Tibial artery (tissue), 4 donors: Measurements from ENCODE around the gene SORCS1.

Experiments
- DNase-seq, 2 donors: peaks; one replicate each; pipeline ENCODE4 v3.0.0-alpha.2; 2019
- H3K27ac ChIP-seq, 2 donors: fragments of 200-600 bp; sonication (generic) in 1 of 2; 1 replicate in 1 of 2; 2 replicates in 1 of 2; pipeline ENCODE4 v1.5.1; 2018 to 2019; ENCODE audit warnings: mild to moderate bottlenecking in 1 of 2
- H3K27me3 ChIP-seq, 2 donors: fragments of 200-600 bp; sonication (generic) in 1 of 2; one replicate each; pipeline versions ENCODE4 v1.5.1 to v1.6.0; 2016 to 2019
- H3K36me3 ChIP-seq, 3 donors: fragments of 200-600 bp; sonication (generic) in 2 of 3; one replicate each; pipeline ENCODE4 v1.5.1; 2016 to 2019; ENCODE audit warnings: mild to moderate bottlenecking in 2 of 3
- H3K4me1 ChIP-seq, 4 donors: fragments of 200-600 bp; sonication (generic) in 2 of 4; 1 replicate in 3 of 4; 2 replicates in 1 of 4; pipeline ENCODE4 v1.5.1; 2016 to 2019
- H3K4me3 ChIP-seq, 2 donors: fragments of 200-600 bp; sonication (generic) in 1 of 2; 1 replicate in 1 of 2; 2 replicates in 1 of 2; pipeline ENCODE4 v1.5.1; 2018 to 2019; ENCODE audit warnings: mild to moderate bottlenecking in 2 of 2
- H3K9me3 ChIP-seq, 3 donors: fragments of 200-600 bp; sonication (generic) in 1 of 3; one replicate each; pipeline ENCODE4 v1.5.1; 2016 to 2019
- CTCF ChIP-seq, 2 experiments: fragments of 200-600 bp in 1 of 2; fragments of 450-650 bp in 1 of 2; IDR thresholded peaks; one replicate each; pipeline ENCODE4 v1.5.1; 2017 to 2019; ENCODE audit warnings: antibody characterized with exemption in 2 of 2, mild to moderate bottlenecking in 1 of 2, moderate library complexity in 1 of 2
- intact Hi-C: fragments of 100-400 bp; cut with DNase I; formaldehyde crosslinking; loops from one replicate; pipeline ENCODE4 v1.15.0; 2023; ENCODE audit warnings: low total_unique reads

SORCS1 gene

GRCh38 chr10:106775127-106775526, 389.4 kb downstream of the SORCS1 start:
- no peak for DNase-seq
- H3K9me3 ChIP-seq: no peaks in the 10 kb centered on the region
- TF ChIP-seq CTCF (IDR thresholded peaks at IDR 0.05): no peak

GRCh38 chr10:106772957-106773356, 391.5 kb downstream of the SORCS1 start:
- no peak overlapping the region for H3K27ac ChIP-seq
- TF ChIP-seq CTCF (IDR thresholded peaks at IDR 0.05): no peak
- intact Hi-C loops: no loop called here

More at GRCh38 chr10:106775127-106775526, 389.4 kb downstream of the SORCS1 start:
- intact Hi-C loops: no loop called here
- Histone ChIP-seq H3K27me3 (no peaks in the 10 kb centered on the region), H3K27ac (no peak overlapping the region), H3K4me3 (no peak overlapping the region), H3K36me3 (no peaks in the 10 kb centered on the region), H3K4me1 (no peaks in the 10 kb centered on the region)

GRCh38 chr10:106771154-106771553, 393.4 kb downstream of the SORCS1 start:
- Histone ChIP-seq H3K27me3 (no peaks in the 10 kb centered on the region), H3K36me3 (no peaks in the 10 kb centered on the region), H3K4me1 (no peaks in the 10 kb centered on the region), H3K9me3 (no peaks in the 10 kb centered on the region), H3K4me3 (no peak overlapping the region), H3K27ac (no peak overlapping the region)
- TF ChIP-seq CTCF (IDR thresholded peaks at IDR 0.05): no peak
- intact Hi-C loops: no loop called here
- DNase-seq: no peak

More at GRCh38 chr10:106772957-106773356, 391.5 kb downstream of the SORCS1 start:
- H3K4me1 ChIP-seq: no peaks in the 10 kb centered on the region
- DNase-seq: no peak
- no peaks in the 10 kb centered on the region for H3K27me3 ChIP-seq
- H3K4me3 ChIP-seq: no peak overlapping the region
- no peaks in the 10 kb centered on the region for H3K36me3 ChIP-seq
- no peaks in the 10 kb centered on the region for H3K9me3 ChIP-seq

GRCh38 chr10:106768204-106768603, 396.3 kb downstream of the SORCS1 start:
- TF ChIP-seq CTCF (IDR thresholded peaks at IDR 0.05): no peak
- Histone ChIP-seq H3K4me1 (no peaks in the 10 kb centered on the region), H3K9me3 (no peaks in the 10 kb centered on the region), H3K27ac (no peak overlapping the region), H3K36me3 (no peaks in the 10 kb centered on the region), H3K27me3 (no peaks in the 10 kb centered on the region), H3K4me3 (no peak overlapping the region)
- no peak for DNase-seq
- intact Hi-C loops: no loop called here

- Histone ChIP-seq H3K36me3 (no peaks in the 10 kb centered on the region), H3K9me3 (no peaks in the 10 kb centered on the region)
- TF ChIP-seq CTCF (IDR thresholded peaks at IDR 0.05): no peak
Observed at GRCh38 chr10:106765928-106766327, 398.6 kb downstream of the SORCS1 start.

GRCh38 chr10:106765241-106765754, 399.2 kb downstream of the SORCS1 start:
- DNase-seq: no peak
- intact Hi-C loops: no loop called here
- Histone ChIP-seq H3K4me3 (no peak overlapping the region), H3K27ac (no peak overlapping the region), H3K36me3 (no peaks in the 10 kb centered on the region), H3K27me3 (no peaks in the 10 kb centered on the region), H3K4me1 (no peaks in the 10 kb centered on the region), H3K9me3 (no peaks in the 10 kb centered on the region)
- no peak for TF ChIP-seq CTCF (IDR thresholded peaks at IDR 0.05)

More at GRCh38 chr10:106765928-106766327, 398.6 kb downstream of the SORCS1 start:
- intact Hi-C loops: no loop called here
- Histone ChIP-seq H3K27ac (no peak overlapping the region), H3K4me3 (no peak overlapping the region), H3K27me3 (no peaks in the 10 kb centered on the region), H3K4me1 (no peaks in the 10 kb centered on the region)
- DNase-seq: no peak
